MM.1S (cell line): ENCODE data around the gene A3GALT2.

ENCODE experiments used
- DNase-seq: peaks from one replicate; pipeline ENCODE4 v3.0.0-alpha.2; 2015
- H2AFZ ChIP-seq: fragments of 300-600 bp; sonication (generic); 2 replicates; pipeline ENCODE4 v1.6.0; 2016; ENCODE audit warnings: antibody characterized with exemption, low read length
- H3F3A ChIP-seq: fragments of 300-600 bp; sonication (generic); 2 replicates; pipeline ENCODE4 v1.6.1; 2016; ENCODE audit warnings: mild to moderate bottlenecking, antibody characterized with exemption, low read length, moderate library complexity, mixed read lengths; ENCODE audit not compliant: insufficient read depth
- H3K27ac ChIP-seq: fragments of 300-600 bp; sonication (generic); 2 replicates; pipeline ENCODE4 v1.5.1; 2016; ENCODE audit warnings: mild to moderate bottlenecking, low read length
- H3K27me3 ChIP-seq: fragments of 300-600 bp; sonication (generic); replicated peaks from 2 replicates; pipeline ENCODE4 v1.6.0; 2016; ENCODE audit warnings: low read length; ENCODE audit not compliant: insufficient read depth
- H3K36me3 ChIP-seq: fragments of 300-600 bp; sonication (generic); replicated peaks from 2 replicates; pipeline ENCODE4 v1.6.1; 2016; ENCODE audit warnings: mild to moderate bottlenecking, low read length, mixed read lengths; ENCODE audit not compliant: insufficient read depth
- H3K4me1 ChIP-seq: fragments of 300-600 bp; sonication (generic); 2 replicates; pipeline ENCODE4 v1.6.1; 2016; ENCODE audit warnings: low read length, mixed read lengths
- H3K4me2 ChIP-seq: fragments of 300-600 bp; sonication (generic); 2 replicates; pipeline ENCODE4 v1.6.0; 2016; ENCODE audit warnings: low read depth, low read length
- H3K4me3 ChIP-seq: fragments of 300-600 bp; sonication (generic); 2 replicates; pipeline ENCODE4 v1.5.1; 2016; ENCODE audit warnings: low read length, mixed read lengths
- H3K79me2 ChIP-seq: fragments of 300-600 bp; sonication (generic); 2 replicates; pipeline ENCODE4 v1.6.1; 2016; ENCODE audit warnings: mixed run types, low read length, mixed read lengths
- H3K9ac ChIP-seq: fragments of 300-600 bp; sonication (generic); 2 replicates; pipeline ENCODE4 v1.6.1; 2016; ENCODE audit warnings: low read length, mixed read lengths
- H3K9me2 ChIP-seq: fragments of 300-600 bp; sonication (generic); replicated peaks from 2 replicates; pipeline ENCODE4 v1.6.1; 2016; ENCODE audit warnings: mild to moderate bottlenecking, low read length, mixed read lengths; ENCODE audit not compliant: insufficient read depth
- H3K9me3 ChIP-seq: fragments of 300-600 bp; sonication (generic); replicated peaks from 2 replicates; pipeline ENCODE4 v1.6.1; 2016; ENCODE audit warnings: mild to moderate bottlenecking, low read length, mixed read lengths; ENCODE audit not compliant: insufficient read depth
- H4K20me1 ChIP-seq: fragments of 300-600 bp; sonication (generic); 2 replicates; pipeline ENCODE4 v1.6.1; 2016; ENCODE audit warnings: mild to moderate bottlenecking, low read length, moderate library complexity, mixed read lengths; ENCODE audit not compliant: insufficient read depth
- EZH2 ChIP-seq: fragments of 300-600 bp; sonication (generic); optimal IDR thresholded peaks from 2 replicates; pipeline ENCODE3; 2017; ENCODE audit warnings: low read depth, mild to moderate bottlenecking, antibody characterized with exemption, low read length, mixed read lengths
- EZH2phosphoT487 ChIP-seq: fragments of 300-600 bp; sonication (generic); IDR thresholded peaks from 2 replicates; pipeline ENCODE4 v1.6.1; 2018; ENCODE audit warnings: antibody characterized with exemption, low read length
- TF ChIP-seq, protein P1 (sequence below): fragments of 300-600 bp; sonication (generic); IDR thresholded peaks from 2 replicates; pipeline ENCODE4 v1.5.1; 2016; ENCODE audit warnings: antibody characterized with exemption, low read length, mixed read lengths

Gene A3GALT2

DNA sequence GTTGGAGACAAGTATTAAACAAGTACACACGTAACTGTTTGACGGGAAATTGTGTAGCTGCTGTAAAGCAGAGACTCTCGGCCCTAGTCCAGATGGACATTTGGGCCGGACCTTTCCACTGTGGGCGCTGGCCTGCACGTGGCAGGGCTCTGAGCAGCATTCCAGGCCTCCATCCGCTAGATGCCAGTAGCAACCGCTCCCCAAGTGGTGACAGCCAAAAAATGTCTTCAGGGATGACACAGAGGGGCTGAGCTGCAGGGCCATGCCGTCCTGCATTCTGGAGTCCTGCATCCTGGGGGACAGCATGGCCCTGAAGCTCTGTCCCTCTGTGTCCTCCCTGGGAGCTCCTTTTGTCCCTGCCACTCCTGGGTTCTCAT lies 24.8 kb downstream of the A3GALT2 start:
- Histone ChIP-seq H3K79me2 (no peaks in the 10 kb centered on the region), H3F3A (no peaks in the 10 kb centered on the region), H3K4me1 (no peaks in the 10 kb centered on the region), H3K27me3 (no peaks in the 10 kb centered on the region), H2AFZ (no peak overlapping the region), H3K9ac (no peak overlapping the region), H3K9me2 (no peaks in the 10 kb centered on the region), H3K4me2 (no peak overlapping the region), H3K36me3 (no peaks in the 10 kb centered on the region), H3K27ac (no peak overlapping the region), H3K9me3 (no peaks in the 10 kb centered on the region), H3K4me3 (no peak overlapping the region), H4K20me1 (no peaks in the 10 kb centered on the region)
- TF ChIP-seq, protein P1, sequence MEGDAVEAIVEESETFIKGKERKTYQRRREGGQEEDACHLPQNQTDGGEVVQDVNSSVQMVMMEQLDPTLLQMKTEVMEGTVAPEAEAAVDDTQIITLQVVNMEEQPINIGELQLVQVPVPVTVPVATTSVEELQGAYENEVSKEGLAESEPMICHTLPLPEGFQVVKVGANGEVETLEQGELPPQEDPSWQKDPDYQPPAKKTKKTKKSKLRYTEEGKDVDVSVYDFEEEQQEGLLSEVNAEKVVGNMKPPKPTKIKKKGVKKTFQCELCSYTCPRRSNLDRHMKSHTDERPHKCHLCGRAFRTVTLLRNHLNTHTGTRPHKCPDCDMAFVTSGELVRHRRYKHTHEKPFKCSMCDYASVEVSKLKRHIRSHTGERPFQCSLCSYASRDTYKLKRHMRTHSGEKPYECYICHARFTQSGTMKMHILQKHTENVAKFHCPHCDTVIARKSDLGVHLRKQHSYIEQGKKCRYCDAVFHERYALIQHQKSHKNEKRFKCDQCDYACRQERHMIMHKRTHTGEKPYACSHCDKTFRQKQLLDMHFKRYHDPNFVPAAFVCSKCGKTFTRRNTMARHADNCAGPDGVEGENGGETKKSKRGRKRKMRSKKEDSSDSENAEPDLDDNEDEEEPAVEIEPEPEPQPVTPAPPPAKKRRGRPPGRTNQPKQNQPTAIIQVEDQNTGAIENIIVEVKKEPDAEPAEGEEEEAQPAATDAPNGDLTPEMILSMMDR = no peak
- TF ChIP-seq EZH2 = no peak
- TF ChIP-seq EZH2phosphoT487 = no peak
- no peak for DNase-seq

DNA sequence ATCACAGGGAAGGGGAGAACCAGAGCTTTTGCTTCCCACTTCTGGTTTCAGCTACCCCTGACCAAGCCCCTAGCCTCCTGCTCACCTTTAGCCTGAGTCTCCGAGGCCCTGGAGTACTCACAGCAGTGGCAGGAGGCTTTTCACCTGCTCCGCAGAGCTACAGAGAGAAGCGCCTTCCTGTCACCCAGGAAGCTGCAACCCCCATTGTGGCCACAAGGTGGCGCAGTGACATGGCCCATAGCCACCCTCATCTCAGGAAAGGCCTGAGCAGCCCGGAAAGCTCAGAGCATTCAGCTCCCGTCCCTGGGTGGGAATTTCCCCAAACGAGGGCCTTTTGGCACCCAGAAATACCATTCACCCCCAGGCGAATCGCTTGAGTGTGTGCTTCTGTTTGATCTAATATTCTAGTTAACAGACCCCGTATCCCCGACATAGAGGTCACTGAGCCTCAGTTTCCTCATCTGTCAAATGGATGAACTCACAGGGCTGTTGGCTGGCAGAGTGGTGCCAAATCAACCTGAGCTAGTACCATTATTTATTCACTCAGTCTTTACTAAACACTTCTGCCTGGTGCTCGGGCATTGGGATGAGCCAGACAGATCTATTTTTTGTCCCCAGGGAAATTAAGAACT lies 25.3 kb downstream of the A3GALT2 start:
- Histone ChIP-seq H3K27ac (no peak overlapping the region), H3K4me1 (no peaks in the 10 kb centered on the region), H3K9me2 (no peaks in the 10 kb centered on the region), H4K20me1 (no peaks in the 10 kb centered on the region), H3K4me2 (no peak overlapping the region), H3K27me3 (no peaks in the 10 kb centered on the region), H3F3A (no peaks in the 10 kb centered on the region), H3K9ac (no peak overlapping the region), H2AFZ (peak overlapping the region; percentile 42; the same call in 1 of the 2 replicates), H3K79me2 (no peaks in the 10 kb centered on the region), H3K36me3 (no peaks in the 10 kb centered on the region), H3K9me3 (no peaks in the 10 kb centered on the region), H3K4me3 (no peak overlapping the region)
- TF ChIP-seq EZH2 = no peak
- TF ChIP-seq, protein P1 = peak; percentile 97
- peak; percentile 74 for DNase-seq

DNA sequence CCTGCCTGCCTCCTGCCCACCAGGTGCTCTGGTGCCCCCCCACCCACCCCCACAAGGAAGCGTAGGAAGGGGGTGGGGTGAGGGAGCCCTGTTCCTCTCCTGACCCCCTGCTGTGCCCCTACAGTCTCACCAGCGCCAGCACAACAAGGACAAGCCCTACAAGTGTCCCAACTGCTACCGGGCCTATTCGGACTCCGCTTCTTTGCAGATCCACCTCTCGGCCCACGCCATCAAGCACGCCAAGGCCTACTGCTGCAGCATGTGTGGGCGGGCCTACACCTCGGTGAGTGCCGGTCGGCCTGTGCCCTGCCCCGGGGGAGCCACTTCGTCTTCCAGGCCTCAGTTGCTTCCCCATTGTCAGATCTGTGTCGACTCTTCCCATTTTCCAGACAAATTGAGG lies 25.9 kb downstream of the A3GALT2 start:
- H3F3A ChIP-seq = no peaks in the 10 kb centered on the region
- peak overlapping the region; percentile 42; the same call in 1 of the 2 replicates for H2AFZ ChIP-seq
- no peak for DNase-seq
- H3K9ac ChIP-seq = no peak overlapping the region
- no peaks in the 10 kb centered on the region for H3K79me2 ChIP-seq
- no peak for TF ChIP-seq EZH2
- TF ChIP-seq, protein P1 = no peak
- TF ChIP-seq EZH2phosphoT487 = no peak
- no peak overlapping the region for H3K4me3 ChIP-seq
- H3K9me2 ChIP-seq = no peaks in the 10 kb centered on the region
- H3K27me3 ChIP-seq = no peaks in the 10 kb centered on the region
- no peaks in the 10 kb centered on the region for H4K20me1 ChIP-seq
- H3K4me1 ChIP-seq = no peaks in the 10 kb centered on the region
- H3K27ac ChIP-seq = no peak overlapping the region
- H3K4me2 ChIP-seq = no peak overlapping the region
- no peaks in the 10 kb centered on the region for H3K36me3 ChIP-seq
- H3K9me3 ChIP-seq = no peaks in the 10 kb centered on the region
